ENCODE data around the gene OR2A5.
"Not testable (repeated sequence)": the region's sequence is repeated elsewhere in the genome, so short reads cannot be mapped to it uniquely, and the experiment has no call there.

Gene OR2A5, protein sequence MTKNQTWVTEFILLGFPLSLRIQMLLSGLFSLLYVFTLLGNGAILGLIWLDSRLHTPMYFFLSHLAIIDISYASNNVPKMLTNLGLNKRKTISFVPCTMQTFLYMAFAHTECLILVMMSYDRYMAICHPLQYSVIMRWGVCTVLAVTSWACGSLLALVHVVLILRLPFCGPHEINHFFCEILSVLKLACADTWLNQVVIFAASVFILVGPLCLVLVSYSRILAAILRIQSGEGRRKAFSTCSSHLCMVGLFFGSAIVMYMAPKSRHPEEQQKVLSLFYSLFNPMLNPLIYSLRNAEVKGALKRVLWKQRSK

GRCh38 chr7:144048648-144049047 is at the start of gene OR2A5:
TSS of gene OR2A5 (plus strand) at chr7:144048948. CDS start at chr7:144050402, 1,454 bp downstream.
- no peaks in the 10 kb centered on the region for H3K9me3 ChIP-seq (ENCODE audit: control insufficient read depth in 5 of 5, low read length in 5 of 5)
- H3K36me3 ChIP-seq (ENCODE audit: control insufficient read depth in 5 of 5, insufficient read depth in 5 of 5, low read length in 5 of 5): no peaks in the 10 kb centered on the region
- no peak within 1 kb of the TSS for H3K9ac ChIP-seq (ENCODE audit: low read length in 5 of 5)
- H3K4me3 ChIP-seq (ENCODE audit: low read depth in 1 of 5, low read length in 5 of 5): no peak within 1 kb of the TSS
- no peaks in the 10 kb centered on the region for H3K27me3 ChIP-seq (ENCODE audit: control insufficient read depth in 5 of 5, insufficient read depth in 4 of 5, low read length in 5 of 5)
- H3K4me1 ChIP-seq (ENCODE audit: control insufficient read depth in 5 of 5, insufficient read depth in 5 of 5, low read length in 5 of 5): no peaks in the 10 kb centered on the region
- no peak within 1 kb of the TSS for H3K27ac ChIP-seq (ENCODE audit: low read depth, low read length)

DNA sequence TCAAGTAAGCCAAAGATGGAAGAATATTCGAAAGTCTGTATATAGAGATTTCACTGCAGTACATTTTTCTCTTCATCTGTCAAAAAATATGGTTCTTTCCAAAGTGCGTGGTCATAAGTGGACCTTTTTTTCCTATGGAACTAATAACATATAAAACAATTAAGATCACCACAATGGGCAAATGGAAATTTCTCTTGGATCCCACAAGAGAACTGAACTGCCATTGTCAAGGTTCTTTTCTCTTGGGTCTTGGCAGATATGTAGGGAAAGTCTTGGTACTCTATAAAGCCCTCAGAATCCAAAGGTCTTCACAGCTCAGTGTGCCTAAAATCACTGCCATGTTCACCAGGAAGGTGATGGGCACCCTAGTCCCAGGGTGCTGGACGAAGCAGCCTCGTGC is 48.7 kb upstream of the OR2A5 start, which contains the start of gene OR6B1:
TSS of gene OR6B1 (plus strand) at position 301 of the 400 bp plus-strand sequence. CDS start 3,677 bp downstream, outside the sequence.
- H3K4me3 ChIP-seq (ENCODE audit: low read depth in 1 of 5, low read length in 5 of 5): no peak within 1 kb of the TSS
- no peaks in the 10 kb centered on the region for H3K9me3 ChIP-seq (ENCODE audit: control insufficient read depth in 5 of 5, low read length in 5 of 5)
- no peak within 1 kb of the TSS for H3K9ac ChIP-seq (ENCODE audit: low read length in 5 of 5)
- H3K27me3 ChIP-seq (ENCODE audit: control insufficient read depth in 5 of 5, insufficient read depth in 4 of 5, low read length in 5 of 5): no peaks in the 10 kb centered on the region
- no peaks in the 10 kb centered on the region for H3K4me1 ChIP-seq (ENCODE audit: control insufficient read depth in 5 of 5, insufficient read depth in 5 of 5, low read length in 5 of 5)
- no peak within 1 kb of the TSS for H3K27ac ChIP-seq (ENCODE audit: low read depth, low read length)
- H3K36me3 ChIP-seq (ENCODE audit: control insufficient read depth in 5 of 5, insufficient read depth in 5 of 5, low read length in 5 of 5): no peaks in the 10 kb centered on the region

GRCh38 chr7:144001543-144001942 is 47.2 kb upstream of the OR2A5 start:
- Histone ChIP-seq H3K9ac (ENCODE audit: low read length in 5 of 5) (no peak overlapping the region), H3K9me3 (ENCODE audit: control insufficient read depth in 5 of 5, low read length in 5 of 5) (no peaks in the 10 kb centered on the region), H3K27me3 (ENCODE audit: control insufficient read depth in 5 of 5, insufficient read depth in 4 of 5, low read length in 5 of 5) (no peaks in the 10 kb centered on the region), H3K4me1 (ENCODE audit: control insufficient read depth in 5 of 5, insufficient read depth in 5 of 5, low read length in 5 of 5) (no peaks in the 10 kb centered on the region), H3K4me3 (ENCODE audit: low read depth in 1 of 5, low read length in 5 of 5) (no peak overlapping the region), H3K27ac (ENCODE audit: low read depth, low read length) (no peak overlapping the region), H3K36me3 (ENCODE audit: control insufficient read depth in 5 of 5, insufficient read depth in 5 of 5, low read length in 5 of 5) (no peaks in the 10 kb centered on the region)

GRCh38 chr7:144004703-144005102 is 44.0 kb upstream of the OR2A5 start:
- no peak overlapping the region for H3K9ac ChIP-seq (ENCODE audit: low read length in 5 of 5)
- peaks cover 0 to 3% (median 0%) of the 10 kb centered on the region in 5 donors for H3K9me3 ChIP-seq (ENCODE audit: control insufficient read depth in 5 of 5, low read length in 5 of 5)
- no peak overlapping the region for H3K4me3 ChIP-seq (ENCODE audit: low read depth in 1 of 5, low read length in 5 of 5)
- no peak overlapping the region for H3K27ac ChIP-seq (ENCODE audit: low read depth, low read length)
- no peaks in the 10 kb centered on the region for H3K27me3 ChIP-seq (ENCODE audit: control insufficient read depth in 5 of 5, insufficient read depth in 4 of 5, low read length in 5 of 5)
- H3K36me3 ChIP-seq (ENCODE audit: control insufficient read depth in 5 of 5, insufficient read depth in 5 of 5, low read length in 5 of 5): no peaks in the 10 kb centered on the region
- no peaks in the 10 kb centered on the region for H3K4me1 ChIP-seq (ENCODE audit: control insufficient read depth in 5 of 5, insufficient read depth in 5 of 5, low read length in 5 of 5)

DNA sequence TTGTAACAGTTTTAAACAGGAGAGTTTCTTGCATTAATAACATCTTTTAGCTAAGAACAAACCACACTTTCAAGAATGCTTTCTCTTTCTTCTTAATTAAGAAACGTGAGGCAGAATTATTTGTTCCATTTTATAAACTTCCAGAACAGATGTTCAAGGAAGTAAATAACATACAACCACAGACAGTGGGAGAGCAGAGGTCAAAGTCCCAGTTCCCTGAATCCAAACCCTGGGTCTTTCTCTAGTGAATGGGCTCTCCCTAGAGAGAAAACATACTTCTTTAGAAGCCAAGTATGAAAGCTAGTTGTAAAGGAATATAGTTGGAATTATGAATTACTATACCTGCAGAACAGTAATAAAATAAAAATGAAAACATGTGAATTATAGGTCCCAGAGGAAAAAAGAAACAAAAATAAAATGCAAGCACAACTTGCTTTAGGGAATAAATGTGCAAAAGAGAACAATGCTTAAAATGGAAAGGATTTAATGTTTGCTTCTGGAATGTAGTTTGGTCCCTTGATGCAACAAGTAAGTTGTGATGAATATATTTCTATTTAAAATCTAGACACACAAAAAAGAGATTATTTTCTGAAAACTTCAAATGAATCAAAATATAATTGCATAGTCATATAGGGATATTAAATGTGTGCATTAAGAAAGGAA is 42.6 kb upstream of the OR2A5 start:
- H3K27ac ChIP-seq (ENCODE audit: low read depth, low read length): no peak overlapping the region
- peaks cover 0 to 4% (median 0%) of the 10 kb centered on the region in 5 donors for H3K9me3 ChIP-seq (ENCODE audit: control insufficient read depth in 5 of 5, low read length in 5 of 5)
- H3K27me3 ChIP-seq (ENCODE audit: control insufficient read depth in 5 of 5, insufficient read depth in 4 of 5, low read length in 5 of 5): no peaks in the 10 kb centered on the region
- H3K4me3 ChIP-seq (ENCODE audit: low read depth in 1 of 5, low read length in 5 of 5): no peak overlapping the region
- H3K4me1 ChIP-seq (ENCODE audit: control insufficient read depth in 5 of 5, insufficient read depth in 5 of 5, low read length in 5 of 5): no peaks in the 10 kb centered on the region
- H3K9ac ChIP-seq (ENCODE audit: low read length in 5 of 5): no peak overlapping the region
- H3K36me3 ChIP-seq (ENCODE audit: control insufficient read depth in 5 of 5, insufficient read depth in 5 of 5, low read length in 5 of 5): no peaks in the 10 kb centered on the region

GRCh38 chr7:144006692-144007042 is 42.1 kb upstream of the OR2A5 start:
- Histone ChIP-seq H3K27ac (ENCODE audit: low read depth, low read length) (no peak overlapping the region), H3K4me1 (ENCODE audit: control insufficient read depth in 5 of 5, insufficient read depth in 5 of 5, low read length in 5 of 5) (no peaks in the 10 kb centered on the region), H3K4me3 (ENCODE audit: low read depth in 1 of 5, low read length in 5 of 5) (no peak overlapping the region), H3K36me3 (ENCODE audit: control insufficient read depth in 5 of 5, insufficient read depth in 5 of 5, low read length in 5 of 5) (no peaks in the 10 kb centered on the region), H3K9ac (ENCODE audit: low read length in 5 of 5) (no peak overlapping the region), H3K27me3 (ENCODE audit: control insufficient read depth in 5 of 5, insufficient read depth in 4 of 5, low read length in 5 of 5) (no peaks in the 10 kb centered on the region), H3K9me3 (ENCODE audit: control insufficient read depth in 5 of 5, low read length in 5 of 5) (peaks cover 0 to 4% (median 0%) of the 10 kb centered on the region in 5 donors)

DNA sequence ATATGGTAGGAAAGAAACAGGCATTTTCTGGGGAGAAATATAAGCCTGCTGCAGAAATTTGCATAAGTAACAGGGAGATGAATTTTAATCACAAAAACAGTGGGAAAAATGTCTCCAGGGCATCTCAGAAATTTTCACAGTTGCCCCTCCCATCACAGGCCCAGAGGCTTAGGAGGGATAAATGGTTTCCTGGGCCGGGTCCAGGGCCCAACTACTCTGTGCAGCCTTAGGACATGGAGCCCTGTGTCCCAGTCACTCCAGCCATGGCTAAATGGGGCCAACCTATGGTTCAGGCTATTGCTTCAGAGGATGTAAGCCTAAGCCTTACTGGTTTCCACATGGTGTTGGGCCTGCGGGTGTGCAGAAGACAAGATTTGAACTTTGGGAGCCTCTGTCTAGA is 39.4 kb upstream of the OR2A5 start:
- Histone ChIP-seq H3K36me3 (ENCODE audit: control insufficient read depth in 5 of 5, insufficient read depth in 5 of 5, low read length in 5 of 5) (no peaks in the 10 kb centered on the region), H3K9me3 (ENCODE audit: control insufficient read depth in 5 of 5, low read length in 5 of 5) (peaks cover 0 to 4% (median 0%) of the 10 kb centered on the region in 5 donors), H3K9ac (ENCODE audit: low read length in 5 of 5) (no peak overlapping the region), H3K27me3 (ENCODE audit: control insufficient read depth in 5 of 5, insufficient read depth in 4 of 5, low read length in 5 of 5) (no peaks in the 10 kb centered on the region), H3K4me3 (ENCODE audit: low read depth in 1 of 5, low read length in 5 of 5) (no peak overlapping the region), H3K27ac (ENCODE audit: low read depth, low read length) (no peak overlapping the region), H3K4me1 (ENCODE audit: control insufficient read depth in 5 of 5, insufficient read depth in 5 of 5, low read length in 5 of 5) (no peaks in the 10 kb centered on the region)

DNA sequence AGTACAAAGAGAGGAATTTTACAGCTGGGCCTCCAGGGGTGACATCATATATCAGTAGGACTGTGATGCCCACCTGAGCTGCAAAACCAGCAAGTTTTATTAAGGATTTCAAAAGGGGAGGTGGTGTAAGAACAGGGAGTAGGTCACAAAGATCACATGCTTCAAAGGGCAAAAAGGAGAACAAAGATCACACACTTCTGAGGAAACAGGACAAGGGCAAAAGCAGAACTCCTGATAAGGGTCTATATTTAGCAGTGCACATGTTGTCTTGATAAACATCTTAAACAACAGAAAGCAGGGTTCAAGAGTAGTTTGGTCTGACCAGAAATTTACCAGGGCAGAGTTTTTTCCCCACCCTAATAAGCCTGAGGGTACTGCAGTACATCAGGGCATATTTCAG is 38.7 kb upstream of the OR2A5 start:
- H3K27me3 ChIP-seq (ENCODE audit: control insufficient read depth in 5 of 5, insufficient read depth in 4 of 5, low read length in 5 of 5); H3K9ac ChIP-seq (ENCODE audit: low read length in 5 of 5); H3K4me3 ChIP-seq (ENCODE audit: low read depth in 1 of 5, low read length in 5 of 5); H3K4me1 ChIP-seq (ENCODE audit: control insufficient read depth in 5 of 5, insufficient read depth in 5 of 5, low read length in 5 of 5); H3K9me3 ChIP-seq (ENCODE audit: control insufficient read depth in 5 of 5, low read length in 5 of 5); H3K36me3 ChIP-seq (ENCODE audit: control insufficient read depth in 5 of 5, insufficient read depth in 5 of 5, low read length in 5 of 5); H3K27ac ChIP-seq (ENCODE audit: low read depth, low read length): not testable (repeated sequence)

- not testable (repeated sequence) for H3K36me3 ChIP-seq (ENCODE audit: control insufficient read depth in 5 of 5, insufficient read depth in 5 of 5, low read length in 5 of 5); H3K27me3 ChIP-seq (ENCODE audit: control insufficient read depth in 5 of 5, insufficient read depth in 4 of 5, low read length in 5 of 5); H3K27ac ChIP-seq (ENCODE audit: low read depth, low read length); H3K9ac ChIP-seq (ENCODE audit: low read length in 5 of 5); H3K9me3 ChIP-seq (ENCODE audit: control insufficient read depth in 5 of 5, low read length in 5 of 5); H3K4me3 ChIP-seq (ENCODE audit: low read depth in 1 of 5, low read length in 5 of 5); H3K4me1 ChIP-seq (ENCODE audit: control insufficient read depth in 5 of 5, insufficient read depth in 5 of 5, low read length in 5 of 5)
Measured at GRCh38 chr7:144010821-144011220, 37.9 kb upstream of the OR2A5 start.

DNA sequence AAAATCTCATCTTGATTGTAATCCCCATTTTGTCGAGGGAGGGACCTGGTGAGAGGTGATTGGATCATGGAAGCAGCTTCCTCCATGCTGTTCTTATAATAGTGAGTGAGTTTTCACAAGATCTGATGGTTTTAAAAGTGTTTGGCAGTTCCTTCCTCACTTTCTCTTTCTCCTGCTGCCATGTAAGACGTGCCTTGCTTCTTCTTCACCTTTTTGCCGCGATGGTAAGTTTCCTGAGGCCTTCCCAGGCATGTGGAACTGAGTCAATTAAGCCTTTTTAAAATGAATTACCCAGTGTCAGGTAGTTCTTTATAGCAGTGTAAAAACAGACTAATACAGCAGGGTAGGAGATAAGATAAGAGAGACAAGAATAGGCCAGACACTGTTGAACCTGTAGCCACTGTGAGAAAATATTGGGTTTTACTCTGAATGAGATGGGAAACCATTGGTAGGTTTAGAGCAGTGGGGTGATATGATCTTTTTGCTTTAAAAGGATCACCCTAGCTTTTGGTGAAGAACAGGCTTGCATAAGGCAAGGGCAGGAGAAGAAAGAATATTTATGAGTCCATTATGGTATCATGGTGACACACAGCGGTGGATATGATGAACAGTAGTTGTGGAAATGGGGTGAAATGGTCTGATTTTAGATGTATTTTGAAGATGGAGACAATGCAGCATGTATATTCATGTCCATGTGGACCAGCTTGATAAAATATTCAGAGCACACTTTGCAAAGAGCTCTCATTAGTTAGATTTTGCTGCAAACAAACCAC is 37.1 kb upstream of the OR2A5 start:
- no peak overlapping the region for H3K9ac ChIP-seq (ENCODE audit: low read length in 5 of 5)

More for the DNA sequence above, 37.1 kb upstream of the OR2A5 start:
- Histone ChIP-seq H3K4me1 (ENCODE audit: control insufficient read depth in 5 of 5, insufficient read depth in 5 of 5, low read length in 5 of 5) (no peaks in the 10 kb centered on the region), H3K27ac (ENCODE audit: low read depth, low read length) (no peak overlapping the region), H3K27me3 (ENCODE audit: control insufficient read depth in 5 of 5, insufficient read depth in 4 of 5, low read length in 5 of 5) (no peaks in the 10 kb centered on the region), H3K4me3 (ENCODE audit: low read depth in 1 of 5, low read length in 5 of 5) (no peak overlapping the region), H3K36me3 (ENCODE audit: control insufficient read depth in 5 of 5, insufficient read depth in 5 of 5, low read length in 5 of 5) (no peaks in the 10 kb centered on the region), H3K9me3 (ENCODE audit: control insufficient read depth in 5 of 5, low read length in 5 of 5) (peaks cover 0 to 4% (median 0%) of the 10 kb centered on the region in 5 donors)

Measured in subcutaneous abdominal adipose tissue (tissue), 5 donors.